Neural cell (in vitro differentiated cells): Measurements from ENCODE around the gene NUDT7. TPM values are rescaled to one million over a fixed set of nuclear protein-coding genes. Genes with fewer than 3 reads are reported as not detected.

Experiments used
- H2AFZ ChIP-seq: fragments of 200-600, 300-800 bp; sonication (generic), shearing (Covaris generic); 2 replicates; pipeline ENCODE4 v1.6.0; 2014; ENCODE audit warnings: low read depth, mild to moderate bottlenecking, antibody characterized with exemption, low read length, moderate library complexity
- H3F3A ChIP-seq: fragments of 200-600 bp; shearing (Covaris generic); 2 replicates; pipeline ENCODE4 v1.6.1; 2016; ENCODE audit warnings: mild to moderate bottlenecking, moderate library complexity, mixed read lengths, antibody characterized with exemption, low read length; ENCODE audit not compliant: insufficient read depth, poor library complexity, severe bottlenecking
- H3K27ac ChIP-seq: fragments of 200-600, 300-800 bp; sonication (generic), shearing (Covaris generic); 2 replicates; pipeline ENCODE4 v1.5.1; 2014; ENCODE audit warnings: mild to moderate bottlenecking, low read length, moderate library complexity
- H3K27me3 ChIP-seq: fragments of 300-800, 200-600 bp; sonication (generic), shearing (Covaris generic); 2 replicates; pipeline ENCODE4 v1.6.0; 2014; ENCODE audit warnings: mild to moderate bottlenecking, low read depth, low read length, moderate library complexity; ENCODE audit not compliant: insufficient read depth
- H3K36me3 ChIP-seq: fragments of 300-800, 200-600 bp; sonication (generic), shearing (Covaris generic); 2 replicates; pipeline ENCODE4 v1.5.1; 2014; ENCODE audit warnings: mild to moderate bottlenecking, antibody characterized with exemption, low read length, moderate library complexity; ENCODE audit not compliant: insufficient read depth
- H3K4me2 ChIP-seq: fragments of 300-800, 200-600 bp; sonication (generic), shearing (Covaris generic); 2 replicates; pipeline ENCODE4 v1.6.0; 2014; ENCODE audit warnings: mild to moderate bottlenecking, low read length
- H3K4me3 ChIP-seq: fragments of 300-800, 200-600 bp; sonication (generic), shearing (Covaris generic); 2 replicates; pipeline ENCODE4 v1.5.1; 2014; ENCODE audit warnings: mild to moderate bottlenecking, low read length, moderate library complexity
- H3K79me2 ChIP-seq: fragments of 200-600 bp; shearing (Covaris generic); replicated peaks from 2 replicates; pipeline ENCODE4 v1.6.0; 2014; ENCODE audit warnings: mild to moderate bottlenecking, low read length, moderate library complexity; ENCODE audit not compliant: insufficient read depth
- H3K9ac ChIP-seq: fragments of 300-800, 200-600 bp; sonication (generic), shearing (Covaris generic); 2 replicates; pipeline ENCODE4 v1.6.1; 2016; ENCODE audit warnings: mild to moderate bottlenecking, low read length, mixed read lengths
- H3K9me2 ChIP-seq: fragments of 200-600 bp; shearing (Covaris generic); 2 replicates; pipeline ENCODE4 v1.6.1; 2016; ENCODE audit warnings: mild to moderate bottlenecking, low read length, mixed read lengths; ENCODE audit not compliant: insufficient read depth
- H3K9me3 ChIP-seq: fragments of 200-600, 300-800 bp; sonication (generic), shearing (Covaris generic); 2 replicates; pipeline ENCODE4 v1.6.1; 2016; ENCODE audit warnings: mild to moderate bottlenecking, mixed run types, low read length, moderate library complexity, mixed read lengths
- H4K20me1 ChIP-seq: fragments of 200-600 bp; shearing (Covaris generic); 2 replicates; pipeline ENCODE4 v1.6.1; 2016; ENCODE audit warnings: mild to moderate bottlenecking, mixed run types; ENCODE audit not compliant: insufficient read depth
- CTCF ChIP-seq: fragments of 450-650 bp; IDR thresholded peaks from 2 replicates; pipeline ENCODE4 v1.5.1; 2014; ENCODE audit warnings: antibody characterized with exemption, mild to moderate bottlenecking, moderate library complexity; ENCODE audit not compliant: poor library complexity, severe bottlenecking
- EP300 ChIP-seq: fragments of 450-650 bp; conservative IDR thresholded peaks from 2 replicates; pipeline ENCODE4 v1.6.1; 2014; ENCODE audit warnings: antibody characterized with exemption, mild to moderate bottlenecking, moderate library complexity; ENCODE audit not compliant: poor library complexity, severe bottlenecking
- EZH2 ChIP-seq: fragments of 200-600, 300-800 bp; shearing (Covaris generic), sonication (generic); IDR thresholded peaks from 2 replicates; pipeline ENCODE4 v1.6.1; 2014; ENCODE audit warnings: antibody characterized with exemption, low read length, borderline replicate concordance, mild to moderate bottlenecking; ENCODE audit not compliant: insufficient read depth, poor library complexity, severe bottlenecking
- MXI1 ChIP-seq: fragments of 450-650 bp; conservative IDR thresholded peaks from 2 replicates; pipeline ENCODE4 v1.6.1; 2014; ENCODE audit warnings: antibody characterized with exemption, mild to moderate bottlenecking; ENCODE audit not compliant: poor library complexity, severe bottlenecking
- POLR2AphosphoS5 ChIP-seq: IDR thresholded peaks from 2 replicates; pipeline ENCODE4 v1.6.1; 2012
- RAD21 ChIP-seq: fragments of 450-650 bp; conservative IDR thresholded peaks from 2 replicates; pipeline ENCODE4 v1.6.1; 2014; ENCODE audit warnings: antibody characterized with exemption, mild to moderate bottlenecking, moderate library complexity
- REST ChIP-seq: IDR thresholded peaks from 2 replicates; pipeline ENCODE4 v1.6.1; 2012; ENCODE audit warnings: borderline replicate concordance
- SMC3 ChIP-seq: fragments of 450-650 bp; conservative IDR thresholded peaks from 2 replicates; pipeline ENCODE4 v1.6.1; 2014; ENCODE audit warnings: antibody characterized with exemption, mild to moderate bottlenecking, moderate library complexity; ENCODE audit not compliant: poor library complexity
- TAF1 ChIP-seq: IDR thresholded peaks from 2 replicates; pipeline ENCODE4 v1.6.1; 2012; ENCODE audit warnings: low read depth
- polyA plus RNA-seq: library from polyadenylated mRNA; depleted of rRNA; stranded (reverse); fragments of >200 nt; gene quantifications from 2 replicates; pipeline ENCODE4 v1.2.3, GENCODE V29; 2014

The NUDT7 gene
- polyA plus RNA-seq, 1 donor from 2014 or later = 13.9 TPM

DNA sequence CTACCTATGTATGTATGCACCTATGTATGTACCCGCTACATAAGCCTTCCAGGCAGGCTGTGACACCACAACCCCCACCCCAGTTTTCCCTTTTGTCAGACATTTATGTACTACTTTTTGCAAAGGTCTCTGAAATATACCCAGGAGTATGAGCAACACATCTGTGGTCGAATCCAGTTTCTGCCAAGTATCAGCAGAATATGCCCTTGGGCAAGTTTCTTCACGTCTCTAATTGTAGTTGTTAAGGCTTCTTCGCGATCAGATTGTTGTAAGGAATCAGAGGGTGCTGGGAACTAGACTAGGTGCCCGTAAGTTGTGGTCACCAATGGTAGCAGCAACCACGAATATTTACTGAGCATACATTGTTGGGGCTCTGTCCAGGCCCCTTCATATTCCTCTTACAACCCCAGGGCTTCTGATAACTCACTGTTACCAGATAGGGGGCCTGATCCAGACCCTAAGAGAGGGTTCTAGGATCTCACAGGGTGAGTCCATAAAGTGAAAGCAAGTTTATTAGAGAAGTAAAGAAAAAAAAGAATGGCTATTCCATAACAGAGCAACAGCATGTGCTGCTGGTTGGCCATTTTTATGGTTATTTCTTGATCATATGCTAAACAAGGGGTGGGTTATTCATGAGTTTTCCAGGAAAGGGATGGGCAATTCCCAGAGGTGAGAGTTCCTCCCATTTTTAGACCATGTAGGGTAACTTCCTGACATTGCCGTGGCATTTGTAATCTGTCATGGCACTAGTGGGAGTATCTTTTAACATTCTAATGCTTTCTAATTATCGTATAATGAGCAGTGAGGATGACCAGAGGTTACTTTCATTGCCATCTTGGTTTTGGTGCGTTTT lies 16.6 kb downstream of the NUDT7 start:
- no peaks in the 10 kb centered on the region for H3K79me2 ChIP-seq
- no peaks in the 10 kb centered on the region for H4K20me1 ChIP-seq
- H2AFZ ChIP-seq = no peak overlapping the region
- no peaks in the 10 kb centered on the region for H3F3A ChIP-seq
- H3K4me2 ChIP-seq = no peak overlapping the region
- H3K27me3 ChIP-seq = no peaks in the 10 kb centered on the region
- no peak overlapping the region for H3K27ac ChIP-seq
- TF ChIP-seq EZH2 (no peak), EP300 (no peak)
- H3K9ac ChIP-seq = no peak overlapping the region
- H3K36me3 ChIP-seq = no peaks in the 10 kb centered on the region
- no peak overlapping the region for H3K4me3 ChIP-seq
- H3K9me3 ChIP-seq = peaks cover 4% of the 10 kb centered on the region
- H3K9me2 ChIP-seq = no peaks in the 10 kb centered on the region

GRCh38 chr16:77739559-77739892 lies 17.2 kb downstream of the NUDT7 start:
- Histone ChIP-seq H3K36me3 (no peaks in the 10 kb centered on the region), H2AFZ (no peak overlapping the region)
- TF ChIP-seq EZH2 (no peak), RAD21 (no peak), EP300 (no peak), CTCF (no peak), POLR2AphosphoS5 (no peak), MXI1 (no peak), SMC3 (no peak), REST (no peak), TAF1 (no peak)

More at GRCh38 chr16:77739559-77739892, 17.2 kb downstream of the NUDT7 start:
- Histone ChIP-seq H3F3A (no peaks in the 10 kb centered on the region), H3K9me3 (peaks cover 3% of the 10 kb centered on the region), H3K79me2 (no peaks in the 10 kb centered on the region), H3K4me3 (no peak overlapping the region), H4K20me1 (no peaks in the 10 kb centered on the region), H3K27me3 (no peaks in the 10 kb centered on the region), H3K27ac (no peak overlapping the region), H3K9me2 (no peaks in the 10 kb centered on the region), H3K4me2 (no peak overlapping the region), H3K9ac (no peak overlapping the region)
